Ectodermal cell (in vitro differentiated cells): ENCODE data around the gene WDR44.

Experiments
- H3K27ac ChIP-seq: 2 replicates; pipeline ENCODE4 v1.7.0; 2013; ENCODE audit warnings: mild to moderate bottlenecking, low read depth, low read length; ENCODE audit not compliant: insufficient read depth, poor library complexity, severe bottlenecking
- H3K27me3 ChIP-seq: 2 replicates; pipeline ENCODE4 v1.7.0; 2013; ENCODE audit warnings: mild to moderate bottlenecking, low read length; ENCODE audit not compliant: insufficient read depth, control insufficient read depth, poor library complexity, severe bottlenecking
- H3K36me3 ChIP-seq: one replicate; pipeline ENCODE4 v1.7.0; 2013; ENCODE audit warnings: low read length; ENCODE audit not compliant: control insufficient read depth, insufficient read depth
- H3K4me1 ChIP-seq: one replicate; pipeline ENCODE4 v1.7.0; 2013; ENCODE audit warnings: low read length; ENCODE audit not compliant: control insufficient read depth, insufficient read depth
- H3K4me3 ChIP-seq: 2 replicates; pipeline ENCODE4 v1.7.0; 2013; ENCODE audit warnings: low read depth, low read length, control low read depth; ENCODE audit not compliant: insufficient read depth
- H3K9me3 ChIP-seq: 2 replicates; pipeline ENCODE4 v1.7.0; 2013; ENCODE audit warnings: mild to moderate bottlenecking, low read length, moderate library complexity; ENCODE audit not compliant: control insufficient read depth
- WGBS, 2 experiments: methylation state at CpG; one replicate each; pipeline ENCODE4 v1.1.7; 2013; ENCODE audit warnings: missing lambda C conversion rate in 2 of 2; 5-methylcytosine and 5-hydroxymethylcytosine counted together

WDR44 gene

DNA sequence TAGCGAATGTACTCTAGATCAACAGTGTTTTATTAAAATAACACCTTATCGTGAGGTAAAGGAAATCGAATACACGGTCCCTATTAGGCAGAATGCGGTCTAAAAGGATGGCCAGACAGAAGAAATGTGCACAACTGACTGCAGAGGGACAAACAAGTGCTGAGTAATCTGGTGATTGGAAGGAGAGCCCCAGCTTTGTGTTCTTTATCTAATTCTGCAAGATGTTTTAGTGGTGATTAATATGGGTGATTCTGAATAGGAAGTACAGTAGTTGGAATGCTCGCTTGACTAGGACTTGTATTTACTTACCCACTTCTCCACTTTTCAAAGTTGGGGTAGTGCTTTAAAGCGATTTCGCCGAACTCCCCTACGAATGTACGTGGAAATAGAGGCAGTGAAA lies 1.2 kb downstream of the WDR44 start:
- Histone ChIP-seq H3K4me3 (peak overlapping the region; percentile 67), H3K4me1 (peaks cover 5% of the 10 kb centered on the region), H3K36me3 (no peaks in the 10 kb centered on the region), H3K27me3 (no peaks in the 10 kb centered on the region), H3K27ac (no peak overlapping the region), H3K9me3 (no peaks in the 10 kb centered on the region)
- WGBS, 2 experiments: 1 to 2% methylated on average over 9 to 11 of the region's 11 CpGs

DNA sequence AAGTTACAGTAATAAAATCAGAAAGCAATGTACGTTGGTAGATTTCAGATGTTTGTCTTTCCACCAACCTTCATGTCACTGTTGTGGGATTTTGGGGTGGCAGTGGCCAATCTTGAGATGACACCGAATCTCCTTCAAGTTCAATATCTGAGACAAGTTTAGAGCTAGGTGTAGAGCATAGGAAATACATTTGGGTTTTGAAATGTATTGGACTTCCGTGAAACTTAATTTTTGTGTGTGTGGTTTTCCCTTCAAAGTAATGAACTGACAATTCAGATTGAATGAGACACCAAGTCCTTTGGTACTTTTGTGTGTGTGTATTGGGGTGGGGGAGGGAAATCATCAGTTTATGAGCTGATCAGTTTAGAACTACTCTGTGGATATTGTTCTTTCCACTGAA lies 1.8 kb downstream of the WDR44 start:
- 1 to 2% methylated on average over 3 of the region's 3 CpGs for WGBS, 2 experiments
- peak overlapping the region; percentile 67 for H3K4me3 ChIP-seq

GRCh38 chrX:118348186-118348810 lies 2.4 kb downstream of the WDR44 start:
- no peak overlapping the region for H3K27ac ChIP-seq
- no peaks in the 10 kb centered on the region for H3K27me3 ChIP-seq
- H3K4me1 ChIP-seq: peaks cover 9% of the 10 kb centered on the region
- H3K9me3 ChIP-seq: no peaks in the 10 kb centered on the region
- WGBS, 2 experiments: 0% methylated on average over 1 of the region's 2 CpGs; no CpG with 5 or more reads in 1 of the 2 experiments
- H3K4me3 ChIP-seq: peak overlapping the region; percentile 67
- H3K36me3 ChIP-seq: no peaks in the 10 kb centered on the region

More for the DNA sequence above, 1.8 kb downstream of the WDR44 start:
- no peaks in the 10 kb centered on the region for H3K9me3 ChIP-seq
- H3K27ac ChIP-seq: no peak overlapping the region
- no peaks in the 10 kb centered on the region for H3K36me3 ChIP-seq
- H3K4me1 ChIP-seq: peaks cover 5% of the 10 kb centered on the region
- no peaks in the 10 kb centered on the region for H3K27me3 ChIP-seq

- WGBS, 2 experiments: 60 to 97% methylated on average over 1 to 2 of the region's 2 CpGs
- Histone ChIP-seq H3K36me3 (no peaks in the 10 kb centered on the region), H3K9me3 (no peaks in the 10 kb centered on the region)
Measured at GRCh38 chrX:118349188-118349587, 3.3 kb downstream of the WDR44 start.

DNA sequence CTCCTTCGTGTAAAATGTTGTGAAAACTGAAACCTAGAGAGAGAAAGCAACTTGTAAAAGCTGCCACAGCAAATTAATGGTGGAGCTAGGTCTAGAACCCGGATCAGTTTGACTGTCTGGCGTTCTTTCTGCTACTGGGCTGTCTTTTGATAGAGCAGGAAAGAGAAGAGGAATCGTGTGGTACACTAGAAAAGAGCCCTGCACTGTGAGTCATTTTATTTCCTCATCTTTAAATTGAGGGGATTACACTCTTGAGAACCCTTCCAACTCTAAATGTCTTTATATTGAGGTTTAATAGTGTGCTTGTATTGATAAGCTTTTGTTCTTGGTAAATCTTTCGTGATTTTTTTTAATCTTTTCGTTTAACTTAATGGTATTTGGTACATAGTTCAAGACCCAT lies 4.3 kb downstream of the WDR44 start:
- H3K36me3 ChIP-seq: no peaks in the 10 kb centered on the region
- no peaks in the 10 kb centered on the region for H3K27me3 ChIP-seq
- H3K9me3 ChIP-seq: no peaks in the 10 kb centered on the region
- H3K27ac ChIP-seq: no peak overlapping the region
- H3K4me1 ChIP-seq: peaks cover 10% of the 10 kb centered on the region
- H3K4me3 ChIP-seq: no peak overlapping the region
- WGBS, 2 experiments: 68 to 69% methylated on average over 4 to 5 of the region's 6 CpGs

More at GRCh38 chrX:118349188-118349587, 3.3 kb downstream of the WDR44 start:
- Histone ChIP-seq H3K27ac (no peak overlapping the region), H3K27me3 (no peaks in the 10 kb centered on the region), H3K4me3 (no peak overlapping the region), H3K4me1 (peaks cover 10% of the 10 kb centered on the region)

DNA sequence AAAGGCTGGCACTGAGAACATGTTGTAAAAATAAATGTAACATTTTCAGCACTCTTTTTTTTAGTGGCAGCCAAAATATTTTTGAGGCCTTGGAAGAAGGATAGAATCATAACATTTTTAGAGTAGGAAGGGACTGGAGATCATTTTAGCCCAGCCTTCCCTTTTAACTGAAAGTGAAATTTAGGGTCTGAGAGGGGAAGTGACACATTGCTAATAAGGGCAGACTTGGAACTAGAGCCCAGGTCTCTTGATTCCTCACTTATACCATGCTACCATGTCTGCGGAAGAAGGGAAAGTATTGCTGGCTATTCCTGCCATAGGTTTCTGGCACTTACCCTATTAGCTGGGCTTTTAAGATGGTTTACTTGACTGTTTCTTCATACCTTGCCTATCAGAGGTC lies 4.8 kb downstream of the WDR44 start:
- no peaks in the 10 kb centered on the region for H3K36me3 ChIP-seq
- no peaks in the 10 kb centered on the region for H3K27me3 ChIP-seq
- no peak overlapping the region for H3K27ac ChIP-seq
- peaks cover 10% of the 10 kb centered on the region for H3K4me1 ChIP-seq
- no peaks in the 10 kb centered on the region for H3K9me3 ChIP-seq
- H3K4me3 ChIP-seq: no peak overlapping the region
- 100% methylated on average over 1 of the region's 1 CpG for WGBS, 2 experiments

- H3K36me3 ChIP-seq: no peaks in the 10 kb centered on the region
- no peak overlapping the region for H3K27ac ChIP-seq
- no peak overlapping the region for H3K4me3 ChIP-seq
- H3K27me3 ChIP-seq: no peaks in the 10 kb centered on the region
- peaks cover 10% of the 10 kb centered on the region for H3K4me1 ChIP-seq
- H3K9me3 ChIP-seq: no peaks in the 10 kb centered on the region
Measured at GRCh38 chrX:118352566-118352965, 6.7 kb downstream of the WDR44 start.

GRCh38 chrX:118353081-118353850 lies 7.4 kb downstream of the WDR44 start:
- Histone ChIP-seq H3K9me3 (no peaks in the 10 kb centered on the region), H3K4me1 (peaks cover 7% of the 10 kb centered on the region), H3K4me3 (no peak overlapping the region), H3K27ac (no peak overlapping the region), H3K27me3 (no peaks in the 10 kb centered on the region), H3K36me3 (no peaks in the 10 kb centered on the region)
- 84 to 86% methylated on average over 3 of the region's 4 CpGs for WGBS, 2 experiments

- no peaks in the 10 kb centered on the region for H3K9me3 ChIP-seq
- H3K36me3 ChIP-seq: no peaks in the 10 kb centered on the region
- H3K4me3 ChIP-seq: no peak overlapping the region
- H3K27ac ChIP-seq: no peak overlapping the region
- H3K27me3 ChIP-seq: no peaks in the 10 kb centered on the region
- H3K4me1 ChIP-seq: peaks cover 5% of the 10 kb centered on the region
- 100% methylated on average over 1 of the region's 2 CpGs; no CpG with 5 or more reads in 1 of the 2 experiments for WGBS, 2 experiments
Measured at GRCh38 chrX:118355225-118355920, 9.5 kb downstream of the WDR44 start.

- Histone ChIP-seq H3K4me1 (peaks cover 5% of the 10 kb centered on the region), H3K4me3 (no peak overlapping the region), H3K27me3 (no peaks in the 10 kb centered on the region), H3K27ac (no peak overlapping the region), H3K9me3 (no peaks in the 10 kb centered on the region), H3K36me3 (no peaks in the 10 kb centered on the region)
- WGBS, 2 experiments: 48 to 100% methylated on average over 1 to 2 of the region's 2 CpGs
Measured at GRCh38 chrX:118356154-118356701, 10.3 kb downstream of the WDR44 start.
